Stomach (tissue), 9 donors: ENCODE measurements around the gene NME4. TPM values are rescaled to one million over a fixed set of nuclear protein-coding genes. Genes with fewer than 3 reads are reported as not detected.

Experiments used
- DNase-seq, 2 donors: peaks; one replicate each; pipeline versions ENCODE4 v3.0.0 to v3.0.0-alpha.2; 2013 to 2019
- H3K27ac ChIP-seq, 5 donors: fragments of 200-600 bp in 4 of 5; sonication (generic) in 4 of 5; one replicate each; pipeline ENCODE4 v1.5.1; 2013 to 2019; ENCODE audit warnings: mild to moderate bottlenecking in 1 of 5, moderate library complexity in 1 of 5
- H3K27me3 ChIP-seq, 3 donors: fragments of 200-600 bp; sonication (generic); one replicate each; pipeline ENCODE4 v1.5.1; 2017 to 2019; ENCODE audit warnings: mixed run types in 1 of 3
- H3K36me3 ChIP-seq, 4 donors: fragments of 200-600 bp; sonication (generic); 1 replicate in 3 of 4; 2 replicates in 1 of 4; pipeline ENCODE4 v1.5.1; 2016 to 2019
- H3K4me1 ChIP-seq, 4 donors: fragments of 200-600 bp; sonication (generic); one replicate each; pipeline ENCODE4 v1.5.1; 2016 to 2019
- H3K4me3 ChIP-seq, 4 donors: fragments of 200-600 bp; sonication (generic) in 3 of 4; one replicate each; pipeline ENCODE4 v1.5.1; 2016 to 2019; ENCODE audit warnings: mild to moderate bottlenecking in 1 of 4
- H3K9me3 ChIP-seq, 4 donors: fragments of 200-600 bp; sonication (generic); one replicate each; pipeline ENCODE4 v1.5.1; 2016 to 2019
- CTCF ChIP-seq, 7 experiments: fragments of 450-650 bp in 4 of 7; fragments of 200-600 bp in 3 of 7; sonication (generic) in 3 of 7; IDR thresholded peaks; one replicate each; pipeline ENCODE4 v1.5.1; 2016 to 2019; ENCODE audit warnings: antibody characterized with exemption in 7 of 7, control low read depth in 2 of 7, mild to moderate bottlenecking in 1 of 7
- EP300 ChIP-seq: sonication (generic); formaldehyde crosslinking; IDR thresholded peaks from one replicate; pipeline ENCODE4 v1.6.1; 2017; ENCODE audit warnings: antibody characterized with exemption
- POLR2A ChIP-seq, 4 donors: fragments of 450-650 bp; IDR thresholded peaks; one replicate each; pipeline ENCODE4 v1.6.1; 2016; ENCODE audit warnings: antibody characterized with exemption in 4 of 4, control low read depth in 2 of 4, mild to moderate bottlenecking in 1 of 4, moderate library complexity in 1 of 4
- POLR2AphosphoS5 ChIP-seq, 3 donors: sonication (generic); formaldehyde crosslinking; IDR thresholded peaks; one replicate each; pipeline ENCODE4 v1.6.1; 2016; ENCODE audit warnings: antibody characterized with exemption in 3 of 3
- WGBS, 5 donors: extraction: QIAGEN DNeasy Blood & Tissue Kit in 3 of 5; methylation state at CpG; one replicate each; pipeline versions ENCODE4 v1.1.5 to v1.1.7; 2013 to 2018; 5-methylcytosine and 5-hydroxymethylcytosine counted together
- intact Hi-C: fragments of 100-400 bp; cut with DNase I; formaldehyde crosslinking; loops from one replicate; pipeline ENCODE4 v1.15.1; 2023; ENCODE audit warnings: low total_unique reads
- polyA plus RNA-seq, 3 donors: library from polyadenylated mRNA; stranded (reverse); fragments of 200-250 nt; gene quantifications; one replicate each; pipeline ENCODE4 v1.2.3, GENCODE V29; 2013
- total RNA-seq, 5 donors: library from RNA; depleted of rRNA; stranded (reverse); fragments of >200 nt; gene quantifications; one replicate each; pipeline versions ENCODE4 v1.1.0 to v1.2.3, GENCODE V29; 2014 to 2016
- donor health status: healthy with polysubstance abuse.
- donor health status: Bipolar disorder and iron deficiency.
- donor health status: healthy.

NME4 gene
- total and polyA plus RNA-seq, 8 donors = 23.3 to 187 (median 89.8) TPM

DNA sequence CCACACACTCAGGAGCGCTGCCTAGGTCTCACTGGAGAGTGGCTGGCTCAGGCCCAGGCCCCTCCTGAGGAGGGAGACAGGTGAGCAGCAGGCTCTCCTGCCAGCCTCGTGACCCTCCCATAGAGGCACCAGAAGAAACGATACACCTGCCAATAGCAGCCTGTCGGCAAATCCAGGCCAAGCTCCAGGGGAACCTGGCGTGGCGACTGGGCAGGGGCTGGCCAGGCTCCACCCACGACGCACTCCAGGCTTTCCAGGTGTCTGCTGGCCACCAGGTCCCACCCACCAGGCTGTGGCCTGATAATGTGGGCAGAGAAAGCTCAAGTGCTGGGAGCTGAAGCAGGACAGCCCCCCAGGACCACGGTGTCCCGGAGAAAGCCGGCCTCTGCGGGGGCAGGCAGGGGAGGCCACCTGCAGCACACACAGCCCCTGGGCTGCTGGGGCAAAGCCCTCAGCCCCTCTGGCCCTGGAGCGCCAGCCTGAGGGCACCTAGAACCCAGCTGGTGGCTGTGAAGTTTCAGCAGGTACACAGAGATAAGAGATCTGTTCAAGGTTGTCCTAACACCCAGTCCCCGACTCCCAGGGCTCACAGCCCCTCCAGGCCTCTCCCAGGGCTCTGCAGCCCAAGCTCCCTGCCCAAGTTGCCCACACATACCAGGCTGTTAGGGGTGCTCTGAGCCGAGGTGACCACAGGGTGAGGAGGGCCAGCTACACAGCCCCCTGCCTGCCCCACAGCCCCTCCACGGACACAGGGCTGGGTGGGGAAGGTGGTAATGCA, 17.6 kb upstream of the NME4 start:
- no peaks in the 10 kb centered on the region for H3K9me3 ChIP-seq
- peak overlapping the region; percentile 81 to 97 (median 89) for H3K27ac ChIP-seq
- H3K27me3 ChIP-seq = no peaks in the 10 kb centered on the region
- TF ChIP-seq POLR2A (IDR thresholded peaks at IDR 0.05) (no peak), POLR2AphosphoS5 (IDR thresholded peaks at IDR 0.05) (peak in 2 of 3 donors; percentile 58 to 68), EP300 (no peak), CTCF (IDR thresholded peaks at IDR 0.05) (no peak)
- WGBS, 5 donors = 35 to 64% (median 47%) methylated on average over 11 to 16 of the region's 16 CpGs
- H3K4me3 ChIP-seq = peak overlapping the region in 2 of 4 donors; percentile 89 to 99
- peaks cover 27 to 36% (median 34%) of the 10 kb centered on the region in 4 donors for H3K36me3 ChIP-seq
- DNase-seq = peak; percentile 93 to 95
- intact Hi-C loops = no loop called here
- peaks cover 42 to 51% (median 49%) of the 10 kb centered on the region in 4 donors for H3K4me1 ChIP-seq

GRCh38 chr16:379961-380761, 16.8 kb upstream of the NME4 start:
- H3K4me3 ChIP-seq = peak overlapping the region; percentile 69 to 99 (median 92)
- no peak for DNase-seq
- H3K9me3 ChIP-seq = no peaks in the 10 kb centered on the region
- 50 to 66% (median 62%) methylated on average over 24 to 27 of the region's 27 CpGs for WGBS, 5 donors
- intact Hi-C loops = no loop called here
- no peak for TF ChIP-seq EP300
- no peak for TF ChIP-seq CTCF (IDR thresholded peaks at IDR 0.05)
- no peak for TF ChIP-seq POLR2AphosphoS5 (IDR thresholded peaks at IDR 0.05)
- TF ChIP-seq POLR2A (IDR thresholded peaks at IDR 0.05) = no peak
- no peaks in the 10 kb centered on the region for H3K27me3 ChIP-seq
- H3K36me3 ChIP-seq = peaks cover 19 to 28% (median 26%) of the 10 kb centered on the region in 4 donors
- H3K4me1 ChIP-seq = peaks cover 42 to 57% (median 52%) of the 10 kb centered on the region in 4 donors
- H3K27ac ChIP-seq = peak overlapping the region; percentile 86 to 97 (median 89)

- peaks cover 17 to 22% (median 21%) of the 10 kb centered on the region in 4 donors for H3K36me3 ChIP-seq
- DNase-seq = no peak
- H3K9me3 ChIP-seq = no peaks in the 10 kb centered on the region
- no peaks in the 10 kb centered on the region for H3K27me3 ChIP-seq
- H3K4me1 ChIP-seq = peaks cover 42 to 57% (median 52%) of the 10 kb centered on the region in 4 donors
- WGBS, 5 donors = 1 to 10% (median 9%) methylated on average over 11 to 12 of the region's 12 CpGs
- TF ChIP-seq POLR2AphosphoS5 (IDR thresholded peaks at IDR 0.05) (no peak), POLR2A (IDR thresholded peaks at IDR 0.05) (no peak), EP300 (no peak), CTCF (IDR thresholded peaks at IDR 0.05) (no peak)
- intact Hi-C loops = no loop called here
- H3K4me3 ChIP-seq = peak overlapping the region; percentile 69 to 99 (median 92)
- peak overlapping the region; percentile 82 to 97 (median 89) for H3K27ac ChIP-seq
These were observed 16.3 kb upstream of the NME4 start for GRCh38 chr16:380762-381011.

DNA sequence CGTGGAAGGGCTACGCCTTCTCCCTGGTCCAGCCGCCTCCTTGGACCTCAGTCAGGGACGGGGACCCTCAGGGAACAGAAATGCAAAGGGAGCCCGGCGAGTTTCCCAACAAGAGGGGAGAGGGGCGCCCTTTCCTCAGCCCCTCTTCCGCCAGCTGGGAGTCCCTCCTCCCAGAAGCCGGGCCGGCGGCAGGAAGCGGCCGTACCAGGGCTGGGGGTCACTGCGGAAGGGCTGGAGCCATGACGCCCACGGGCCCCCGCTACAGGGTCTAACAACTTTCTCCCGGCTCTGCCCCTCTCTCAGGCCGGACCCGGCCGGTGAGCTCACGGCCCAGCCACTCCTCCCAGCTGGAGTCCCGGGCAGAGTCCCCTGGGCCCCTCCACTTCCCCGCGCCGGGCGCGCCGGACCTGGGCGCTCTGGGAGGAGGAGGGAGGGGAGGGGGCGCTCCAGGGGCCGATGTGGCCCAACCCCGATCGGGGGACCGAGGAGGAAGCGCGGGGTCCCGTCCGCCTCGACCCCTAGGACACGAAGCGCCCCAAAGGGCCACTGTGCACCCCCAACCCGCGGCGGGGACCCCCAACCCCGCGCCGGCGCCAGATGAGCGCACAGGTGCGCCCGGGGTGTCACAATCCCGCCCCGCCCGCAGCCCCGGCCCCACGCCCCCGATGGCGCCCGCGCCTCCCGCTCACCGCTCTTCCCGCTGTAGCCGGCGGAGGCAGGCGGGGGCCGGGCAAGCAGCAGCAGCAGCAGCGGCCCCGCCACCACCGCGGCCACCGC, 15.8 kb upstream of the NME4 start:
- peak overlapping the region; percentile 69 to 99 (median 92) for H3K4me3 ChIP-seq

More for the DNA sequence above, 15.8 kb upstream of the NME4 start:
- TF ChIP-seq EP300 (no peak), POLR2A (IDR thresholded peaks at IDR 0.05) (no peak)
- intact Hi-C loops = no loop called here
- 0 to 5% (median 1%) methylated on average over 8 to 72 of the region's 73 CpGs for WGBS, 5 donors
- H3K27me3 ChIP-seq = no peaks in the 10 kb centered on the region
- H3K4me1 ChIP-seq = peaks cover 42 to 59% (median 52%) of the 10 kb centered on the region in 4 donors
- peak in 1 of 2 donors; percentile 73 for DNase-seq
- H3K36me3 ChIP-seq = peaks cover 12 to 17% (median 16%) of the 10 kb centered on the region in 4 donors
- peak overlapping the region; percentile 82 to 97 (median 89) for H3K27ac ChIP-seq
- H3K9me3 ChIP-seq = no peaks in the 10 kb centered on the region
